Renal cortex interstitium (tissue), 3 donors: ENCODE measurements around the gene C16orf89. TPM values are rescaled to one million over a fixed set of nuclear protein-coding genes. Genes with fewer than 3 reads are reported as not detected.

Experiments
- polyA plus RNA-seq, 3 donors: library from polyadenylated mRNA; unstranded; fragments of 120-200 nt; gene quantifications; one replicate each; pipeline ENCODE4 v1.2.1, GENCODE V29; 2013; ENCODE audit not compliant: insufficient read length in 3 of 3

The C16orf89 gene
- polyA plus RNA-seq, 3 donors: 4.3 to 9.3 (median 7.5) TPM

Other genes with a start within 250 kb of the C16orf89 start
- 100 to 1,000 TPM in 2 of 3 donors, 10 to 100 TPM in 1; 79.8 to 134 (median 127) TPM for gene GLYR1, start 218.7 kb downstream of the C16orf89 start, polyA plus RNA-seq
- gene UBN1, start 218.5 kb downstream of the C16orf89 start, polyA plus RNA-seq: 10 to 100 TPM; 35.1 to 36.2 (median 35.2) TPM
- 10 to 100 TPM; 23.1 to 30.5 (median 29.3) TPM for gene PPL, start 128.8 kb downstream of the C16orf89 start, polyA plus RNA-seq
- under 1 TPM; 0.21 to 0.36 (median 0.33) TPM for gene SEC14L5, start 107.6 kb downstream of the C16orf89 start, polyA plus RNA-seq
- gene NAGPA, start 32.0 kb downstream of the C16orf89 start, polyA plus RNA-seq: 10 to 100 TPM in 2 of 3 donors, 1 to 10 TPM in 1; 7.6 to 14.6 (median 11.6) TPM
- gene ALG1, start 5.9 kb upstream of the C16orf89 start, polyA plus RNA-seq: 10 to 100 TPM; 21.9 to 26.6 (median 24.9) TPM
- gene EEF2KMT, start 31.8 kb upstream of the C16orf89 start, polyA plus RNA-seq: 10 to 100 TPM; 11.1 to 14.4 (median 13.7) TPM